ENCODE results near the gene IFT88.

GRCh38 chr13:20573636-20574035 is 6.7 kb downstream of the IFT88 start:
- no peak for TF ChIP-seq CTCF (conservative IDR thresholded peaks at IDR 0.05 in 1 of 2, IDR thresholded peaks at IDR 0.05 in 1 of 2; ENCODE audit: low read depth in 1 of 2, low read length in 2 of 2)
- no peak for TF ChIP-seq EZH2 (IDR thresholded peaks at IDR 0.05; ENCODE audit: low read length, missing control alignments)

All from fibroblast of lung (primary cell).